Fibroblast of mammary gland (primary cell): Measurements from ENCODE around the gene SEC31B.
A peak's percentile ranks its signal among the peaks of the same experiment; 100 is the strongest.

Experiments
- DNase-seq: peaks from one replicate; pipeline ENCODE4 v3.0.0-alpha.2; 2010; ENCODE audit warnings: low read depth
- H3K4me3 ChIP-seq: 2 replicates; pipeline ENCODE4 v1.5.1; 2011; ENCODE audit warnings: low read depth, mild to moderate bottlenecking, low read length, moderate library complexity; ENCODE audit not compliant: control insufficient read depth
- CTCF ChIP-seq: conservative IDR thresholded peaks from 2 replicates; pipeline ENCODE4 v1.5.1; 2011; ENCODE audit warnings: low read depth, low read length, inconsistent platforms; ENCODE audit not compliant: control insufficient read depth, insufficient read depth

Gene SEC31B

GRCh38 chr10:100505164-100505563 is 14.5 kb downstream of the SEC31B start:
- no peak for DNase-seq
- TF ChIP-seq CTCF, result no peak
- H3K4me3 ChIP-seq, result no peak overlapping the region

- peak; percentile 63 for DNase-seq
- no peak overlapping the region for H3K4me3 ChIP-seq
- TF ChIP-seq CTCF, result no peak
Measured at GRCh38 chr10:100504096-100504495, 15.6 kb downstream of the SEC31B start.

GRCh38 chr10:100502926-100503494 is 16.7 kb downstream of the SEC31B start:
- DNase-seq, result peak; percentile 30
- no peak overlapping the region for H3K4me3 ChIP-seq
- no peak for TF ChIP-seq CTCF

GRCh38 chr10:100501423-100501822 is 18.2 kb downstream of the SEC31B start:
- no peak overlapping the region for H3K4me3 ChIP-seq
- DNase-seq, result peak; percentile 30
- no peak for TF ChIP-seq CTCF

- no peak for TF ChIP-seq CTCF
- no peak overlapping the region for H3K4me3 ChIP-seq
- no peak for DNase-seq
Measured at GRCh38 chr10:100498059-100498458, 21.6 kb downstream of the SEC31B start.

- no peak for DNase-seq
- TF ChIP-seq CTCF, result no peak
- H3K4me3 ChIP-seq, result no peak overlapping the region
Measured at GRCh38 chr10:100496567-100496966, 23.1 kb downstream of the SEC31B start.

GRCh38 chr10:100490531-100490930 is 29.1 kb downstream of the SEC31B start:
- no peak for TF ChIP-seq CTCF
- no peak for DNase-seq
- no peak overlapping the region for H3K4me3 ChIP-seq
